Stimulated activated CD8-positive, alpha-beta memory T cell treated with anti-CD3 and anti-CD28 coated beads, Interleukin-4, amount 100 ng/mL, for 4 hours (primary cell): ENCODE data around the gene KIF3C.
A peak's percentile ranks its signal among the peaks of the same experiment; 100 is the strongest.
"Not testable (repeated sequence)": the region's sequence is repeated elsewhere in the genome, so short reads cannot be mapped to it uniquely, and the experiment has no call there.

Experiments
- DNase-seq, 2 donors: peaks; one replicate each; pipeline ENCODE4 v3.0.0-alpha.2; 2020; ENCODE audit warnings: low read depth in 2 of 2, low spot score in 1 of 2

Gene KIF3C

GRCh38 chr2:25917832-25918231, 64.5 kb downstream of the KIF3C start:
- no peak for DNase-seq

DNA sequence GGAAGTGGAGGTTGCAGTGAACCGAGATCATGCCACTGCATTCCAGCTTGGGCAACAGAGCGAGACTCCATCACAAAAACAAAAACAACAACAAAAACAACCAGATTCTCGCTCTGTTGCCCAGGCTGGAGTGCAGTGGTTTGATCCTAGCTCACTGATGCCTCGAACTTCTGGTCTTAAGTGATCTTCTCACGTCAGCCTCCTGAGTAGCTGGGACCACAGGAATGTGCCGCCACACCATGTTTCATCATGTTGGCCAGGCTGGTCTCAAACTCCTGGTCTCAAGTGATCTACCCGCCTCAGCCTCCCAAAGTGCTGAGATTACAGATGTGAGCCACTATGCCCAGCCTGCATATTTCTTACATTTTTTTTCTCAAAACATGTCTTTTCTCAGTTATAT, 64.9 kb downstream of the KIF3C start:
- not testable (repeated sequence) for DNase-seq

GRCh38 chr2:25915944-25916772, 66.1 kb downstream of the KIF3C start:
- DNase-seq, result peak in 1 of 2 donors; percentile 1

- DNase-seq, result not testable (repeated sequence)
Observed at GRCh38 chr2:25915411-25915810, 66.9 kb downstream of the KIF3C start.

- DNase-seq, result not testable (repeated sequence)
Observed at GRCh38 chr2:25913696-25913973, 68.7 kb downstream of the KIF3C start.

DNA sequence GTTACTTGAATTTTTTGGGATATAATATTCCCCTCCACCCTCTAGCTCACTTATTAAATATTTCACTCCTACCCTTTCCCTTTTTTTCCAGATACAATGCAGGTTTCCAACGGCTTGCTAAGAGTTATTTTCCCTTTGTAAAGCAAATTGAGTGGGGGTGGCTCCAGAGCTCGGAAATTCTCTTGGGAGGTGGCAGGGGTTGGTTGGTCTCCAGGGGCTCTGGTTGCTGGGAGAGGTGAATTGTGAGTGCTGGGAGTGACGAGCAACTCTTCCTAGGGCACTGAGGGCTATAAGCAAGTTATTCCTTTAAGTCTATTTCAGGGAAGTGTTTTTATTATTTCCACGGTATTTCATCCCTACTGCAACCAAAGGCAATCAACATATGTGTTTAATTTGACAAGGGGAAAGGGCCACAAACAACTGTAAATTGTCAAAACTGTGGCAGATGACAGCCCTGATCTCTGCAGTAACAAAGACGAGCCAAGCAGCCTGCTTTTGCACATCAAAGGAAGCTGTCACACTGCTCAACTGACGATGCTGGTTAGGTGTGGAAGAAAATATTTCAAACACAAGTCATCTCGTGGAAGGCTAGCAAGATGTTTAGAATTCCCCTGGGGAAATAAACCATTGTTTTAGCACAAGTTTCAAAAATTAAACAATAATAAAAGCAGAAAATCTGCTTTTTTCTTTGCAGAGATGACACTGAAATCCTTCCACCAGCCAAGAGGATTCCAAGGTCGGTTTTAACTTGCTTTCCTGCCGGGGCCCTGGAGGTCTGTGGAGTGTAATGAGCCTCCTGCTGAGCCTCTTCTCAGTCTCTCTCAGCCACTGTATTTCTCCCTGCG, 69.2 kb downstream of the KIF3C start:
- no peak for DNase-seq

- not testable (repeated sequence) for DNase-seq
Observed at GRCh38 chr2:25909574-25909973, 72.7 kb downstream of the KIF3C start.

GRCh38 chr2:25905126-25905525, 77.2 kb downstream of the KIF3C start:
- no peak for DNase-seq

GRCh38 chr2:25903216-25903776, 79.0 kb downstream of the KIF3C start:
- no peak for DNase-seq

DNA sequence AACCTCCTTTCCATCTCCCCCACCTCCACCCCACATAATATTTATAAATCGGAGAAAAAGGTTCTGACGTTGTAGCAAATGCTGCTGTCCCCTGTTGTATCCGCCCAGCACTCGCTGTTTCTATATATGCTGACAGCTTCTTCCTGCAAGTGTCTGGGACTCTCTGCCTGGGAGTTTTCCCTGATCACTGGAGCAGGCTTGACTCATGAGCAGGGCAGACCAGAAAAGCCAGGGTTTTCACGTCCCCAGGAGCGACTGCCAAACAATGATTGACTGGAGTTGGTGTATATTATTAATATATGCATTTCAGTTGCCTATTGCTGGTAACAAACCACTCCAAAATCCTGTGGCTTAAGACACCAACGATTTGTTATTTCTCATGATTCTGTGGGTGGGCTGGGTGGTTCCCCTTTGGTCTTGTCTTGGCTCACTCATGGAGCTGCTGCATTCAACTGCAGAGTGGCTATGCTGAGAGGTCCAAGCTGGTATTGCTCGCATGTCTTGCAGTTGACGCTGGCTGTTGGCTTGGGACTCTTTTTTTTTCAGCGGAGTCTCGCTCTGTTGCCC, 82.8 kb downstream of the KIF3C start:
- no peak for DNase-seq

DNA sequence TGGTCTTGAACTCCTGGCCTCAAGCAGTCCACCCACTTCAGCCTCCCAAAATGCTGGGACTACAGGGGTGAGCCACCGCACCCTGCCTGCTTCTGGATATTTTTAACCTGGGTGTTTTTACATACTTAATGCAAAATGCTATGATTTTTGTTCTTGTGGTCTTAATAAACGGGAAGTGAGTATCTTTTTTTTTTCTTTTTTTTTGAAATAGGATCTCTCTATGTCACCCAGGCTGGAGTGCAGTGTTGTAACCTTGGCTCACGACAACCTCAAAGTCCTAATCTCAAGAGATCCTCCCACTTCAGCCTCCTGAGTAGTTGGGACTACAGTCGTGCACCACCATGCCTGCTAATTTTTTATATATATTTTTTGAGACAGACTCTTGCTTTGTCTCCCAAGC, 84.8 kb downstream of the KIF3C start:
- DNase-seq, result no peak

DNA sequence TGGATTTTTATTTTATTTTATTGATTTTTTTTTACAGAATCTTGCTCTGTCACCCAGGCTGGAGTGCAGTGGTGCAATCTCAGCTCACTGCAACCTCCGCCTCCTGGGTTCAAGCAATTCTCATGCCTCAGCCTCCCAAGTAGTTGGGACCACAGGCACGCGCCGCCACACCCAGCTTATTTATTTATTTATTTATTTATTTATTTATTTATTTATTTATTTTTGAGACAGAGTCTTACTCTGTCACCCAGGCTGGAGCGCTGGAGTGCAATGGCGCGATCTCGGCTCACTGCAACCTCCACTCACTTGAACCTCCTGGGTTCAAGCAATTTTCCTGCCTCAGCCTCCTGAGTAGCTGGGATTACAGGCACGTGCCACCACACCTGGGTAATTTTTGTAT, 86.0 kb downstream of the KIF3C start:
- not testable (repeated sequence) for DNase-seq

DNA sequence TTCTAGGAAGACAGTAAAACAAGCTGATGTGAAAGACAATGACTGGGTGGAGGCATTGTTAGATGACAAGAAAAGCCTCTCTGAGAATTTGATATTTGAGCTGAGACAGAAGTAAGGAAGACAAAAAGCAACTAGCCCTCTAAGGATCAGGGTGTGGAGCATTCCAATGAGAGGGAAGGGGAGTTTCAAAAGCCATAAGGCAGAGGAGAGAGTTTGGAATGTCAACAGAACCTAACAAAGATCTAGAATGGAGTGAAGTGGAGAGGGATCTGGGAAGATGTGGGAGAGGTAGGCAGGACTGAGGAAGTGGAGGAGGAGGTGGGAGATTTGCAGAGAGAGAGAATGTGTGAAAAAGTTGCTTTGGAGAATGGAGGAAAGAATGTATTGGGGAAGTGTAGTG, 86.7 kb downstream of the KIF3C start:
- DNase-seq, result no peak

DNA sequence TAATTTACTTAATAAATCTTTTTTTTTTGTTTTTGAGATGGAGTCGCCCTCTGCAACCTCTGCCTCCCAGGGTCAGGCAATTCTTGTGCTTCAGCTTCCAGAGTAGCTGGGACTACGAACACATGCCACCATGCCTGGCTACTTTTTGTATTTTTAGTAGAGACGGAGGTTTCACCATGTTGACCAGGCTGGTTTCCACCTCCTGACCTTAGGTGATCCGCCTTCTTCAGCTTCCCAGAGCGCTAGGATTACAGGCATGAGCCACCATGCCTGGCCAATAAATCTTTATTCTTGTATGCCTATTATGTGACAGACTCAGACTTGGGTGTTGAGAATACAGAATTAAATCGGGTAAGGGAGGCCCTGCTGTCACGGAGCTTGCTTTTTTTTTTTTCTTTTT, 87.3 kb downstream of the KIF3C start:
- no peak for DNase-seq

- no peak for DNase-seq
Observed at GRCh38 chr2:25894135-25894830, 88.0 kb downstream of the KIF3C start.

DNA sequence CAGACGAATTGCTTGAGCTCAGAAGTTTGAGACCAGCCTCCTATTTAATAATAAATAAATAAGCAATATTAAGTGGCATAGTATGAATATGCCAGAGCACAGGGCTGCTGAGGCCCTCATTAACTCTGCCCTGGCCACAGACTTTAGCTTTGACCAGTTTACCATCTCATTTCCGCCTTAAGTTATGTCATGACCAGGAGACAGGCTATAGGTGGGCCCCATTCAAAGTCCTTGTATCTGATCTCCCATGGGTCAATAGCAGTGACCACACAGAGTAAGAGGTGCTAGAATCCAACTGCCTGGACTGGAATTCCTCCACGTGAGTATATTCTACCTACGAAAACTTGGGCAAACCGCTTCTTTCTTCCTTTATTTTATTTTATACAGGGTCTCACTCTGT, 90.6 kb downstream of the KIF3C start:
- no peak for DNase-seq

GRCh38 chr2:25887624-25888242, 94.6 kb downstream of the KIF3C start:
- DNase-seq, result no peak

GRCh38 chr2:25885933-25886332, 96.4 kb downstream of the KIF3C start:
- DNase-seq, result no peak

DNA sequence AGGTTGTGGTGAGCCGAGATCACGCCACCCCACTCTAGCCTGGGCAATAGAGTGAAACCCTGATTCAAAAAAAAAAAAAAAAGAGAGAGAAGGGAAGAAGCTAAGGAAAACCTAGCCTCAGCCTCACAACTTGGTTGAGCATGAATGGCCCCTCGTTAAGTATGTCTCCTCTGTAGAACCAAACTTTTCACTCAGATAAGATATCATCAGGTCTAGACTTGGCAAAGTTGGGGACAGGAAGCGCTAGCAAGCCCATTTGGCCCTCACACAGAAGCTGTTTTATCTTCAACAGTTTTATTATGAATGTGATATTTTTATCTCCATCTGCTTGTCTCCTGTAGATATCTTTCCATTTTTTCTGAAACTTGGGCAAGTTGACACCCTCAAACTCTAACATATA, 100.5 kb downstream of the KIF3C start:
- no peak for DNase-seq

GRCh38 chr2:25879133-25879730, 103.1 kb downstream of the KIF3C start:
- DNase-seq, result no peak
